ENCODE data around the gene ONECUT1. TPM values are rescaled to one million over a fixed set of nuclear protein-coding genes. Genes with fewer than 3 reads are reported as not detected.
"Not testable (repeated sequence)": the region's sequence is repeated elsewhere in the genome, so short reads cannot be mapped to it uniquely, and the experiment has no call there.

ONECUT1 gene
- 2.6 TPM for polyA plus RNA-seq (2012; ENCODE audit: insufficient read depth, insufficient read length)

DNA sequence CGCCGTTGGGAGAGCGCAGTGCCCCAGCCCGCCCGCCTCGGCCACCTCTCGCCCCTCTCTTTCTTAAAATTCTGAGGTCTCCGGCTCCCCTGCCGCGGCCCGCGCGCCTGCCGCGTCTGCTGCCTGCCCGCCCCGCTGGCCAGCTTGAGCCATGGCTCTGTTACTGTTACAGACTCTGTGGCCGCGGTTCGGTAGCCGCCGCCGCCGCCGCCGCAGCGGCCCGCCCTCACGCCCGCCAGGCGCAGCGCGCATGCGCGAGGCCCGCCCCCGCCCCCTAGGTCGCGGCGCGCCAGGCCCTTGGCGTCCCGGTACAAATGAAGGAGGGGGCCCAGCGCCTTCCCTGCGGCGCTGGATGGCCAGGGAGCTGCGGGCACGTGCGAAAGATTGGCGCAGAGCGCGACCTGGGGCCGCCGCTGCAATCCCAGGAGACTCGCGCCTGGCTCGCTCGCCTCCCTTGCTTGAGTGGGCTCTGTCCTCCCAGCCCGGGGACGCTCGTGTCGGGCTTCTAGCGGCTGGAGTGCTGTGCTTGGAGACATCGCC lies at the start of gene ONECUT1:
ONECUT1 (minus strand) TSS at position 168 of the 540 bp plus-strand sequence. CDS start 452 bp downstream, outside the sequence.
- DNase-seq (ENCODE audit: low read depth, low spot score), result peak; percentile 19
- peak within 1 kb of the TSS; percentile 65 for H3K4me3 ChIP-seq (ENCODE audit: low read length)

DNA sequence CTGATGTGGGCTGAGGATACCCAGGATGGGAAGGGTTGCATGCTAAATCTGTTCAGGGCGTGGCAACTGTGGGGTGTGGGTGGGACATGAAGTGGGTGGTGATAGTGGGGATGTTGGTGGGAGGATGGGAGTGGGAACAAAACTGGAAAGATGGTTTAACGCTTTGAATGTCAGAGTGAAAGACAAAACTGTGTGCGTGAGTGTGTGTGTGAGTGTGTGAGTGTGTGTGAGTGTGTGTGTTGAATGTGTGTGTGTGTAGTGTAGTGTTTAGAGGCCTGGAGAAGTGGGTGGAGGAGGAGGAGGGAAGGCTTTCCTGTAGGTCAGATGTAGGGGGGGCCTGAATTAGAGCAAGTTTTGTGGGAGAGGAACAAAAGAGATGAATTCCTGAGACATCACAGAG lies 44.2 kb upstream of the ONECUT1 start:
- DNase-seq (ENCODE audit: low read depth, low spot score), result no peak
- H3K4me3 ChIP-seq (ENCODE audit: low read length), result no peak overlapping the region

DNA sequence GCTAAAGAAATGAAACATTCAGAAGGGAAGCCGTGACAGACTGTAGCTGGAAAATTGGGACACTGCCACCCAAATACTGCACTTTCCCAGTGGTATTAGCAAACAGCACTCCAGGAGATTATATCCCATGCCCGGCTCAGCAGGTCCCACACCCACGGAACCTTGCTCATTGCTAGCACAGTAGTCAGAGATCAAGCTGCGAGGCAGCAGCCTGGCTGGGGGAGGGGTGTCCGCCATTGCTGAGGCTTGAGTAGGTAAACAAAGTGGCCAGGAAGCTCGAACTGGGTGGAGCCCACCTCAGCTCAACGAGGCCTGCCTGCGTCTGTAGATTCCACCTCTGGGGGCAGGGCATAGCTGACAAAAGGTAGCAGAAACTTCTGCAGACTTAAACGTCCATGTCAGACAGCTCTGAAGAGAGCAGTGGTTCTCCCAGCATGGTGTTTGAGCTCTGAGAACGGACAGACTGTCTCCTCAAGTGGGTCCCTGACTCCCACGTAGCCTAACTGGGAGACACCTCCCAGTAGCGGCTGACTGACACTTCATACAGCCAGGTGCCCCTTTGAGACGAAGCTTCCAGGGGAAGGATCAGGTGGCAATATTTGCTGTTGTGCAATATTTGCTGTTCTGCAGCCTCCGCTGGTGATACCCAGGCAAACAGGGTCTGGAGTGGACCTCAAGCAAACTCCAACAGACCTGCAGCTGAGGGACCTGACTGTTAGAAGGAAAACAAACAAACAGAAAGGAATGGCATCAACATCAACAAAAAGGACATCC lies 34.2 kb upstream of the ONECUT1 start:
- DNase-seq (ENCODE audit: low read depth, low spot score); H3K4me3 ChIP-seq (ENCODE audit: low read length): not testable (repeated sequence)

DNA sequence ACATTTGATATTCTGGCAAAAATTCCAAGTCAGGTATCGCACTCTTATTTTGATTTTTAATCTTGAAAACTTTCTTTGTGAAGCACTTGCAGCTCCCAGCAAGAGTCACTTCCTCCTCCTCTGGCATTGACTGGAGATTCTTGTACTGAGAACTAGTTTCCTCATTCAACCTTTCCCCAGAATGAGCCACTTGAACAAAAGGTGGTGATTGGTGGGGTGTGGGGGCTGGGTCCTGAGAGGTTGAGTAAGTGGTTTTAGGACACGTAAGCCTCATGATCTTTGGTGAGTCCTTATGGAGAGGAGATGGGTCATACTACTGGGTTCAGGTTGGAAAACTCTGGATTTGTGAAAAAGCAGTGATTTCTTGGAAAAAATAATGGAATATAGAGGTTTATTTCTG lies 32.3 kb upstream of the ONECUT1 start:
- DNase-seq (ENCODE audit: low read depth, low spot score), result no peak
- no peak overlapping the region for H3K4me3 ChIP-seq (ENCODE audit: low read length)

DNA sequence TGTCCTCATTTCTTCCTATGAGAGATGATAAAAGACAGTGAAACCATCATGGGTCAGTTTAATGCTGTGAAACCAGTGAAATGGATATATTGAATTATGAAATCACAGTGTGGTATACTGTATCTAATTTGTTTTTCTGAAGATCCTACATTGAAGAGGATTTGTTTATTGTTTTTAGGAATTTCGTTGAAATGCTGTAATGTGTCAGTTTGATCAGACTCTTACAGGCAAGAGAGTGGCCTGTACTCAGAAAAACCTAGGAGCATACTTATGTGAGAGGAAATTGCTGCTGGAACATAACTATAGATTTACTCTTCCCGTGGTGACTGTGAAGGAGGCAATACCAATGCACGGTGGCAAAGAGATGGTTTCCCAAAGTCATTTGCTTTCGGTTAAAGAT lies 29.1 kb upstream of the ONECUT1 start:
- no peak for DNase-seq (ENCODE audit: low read depth, low spot score)
- no peak overlapping the region for H3K4me3 ChIP-seq (ENCODE audit: low read length)

DNA sequence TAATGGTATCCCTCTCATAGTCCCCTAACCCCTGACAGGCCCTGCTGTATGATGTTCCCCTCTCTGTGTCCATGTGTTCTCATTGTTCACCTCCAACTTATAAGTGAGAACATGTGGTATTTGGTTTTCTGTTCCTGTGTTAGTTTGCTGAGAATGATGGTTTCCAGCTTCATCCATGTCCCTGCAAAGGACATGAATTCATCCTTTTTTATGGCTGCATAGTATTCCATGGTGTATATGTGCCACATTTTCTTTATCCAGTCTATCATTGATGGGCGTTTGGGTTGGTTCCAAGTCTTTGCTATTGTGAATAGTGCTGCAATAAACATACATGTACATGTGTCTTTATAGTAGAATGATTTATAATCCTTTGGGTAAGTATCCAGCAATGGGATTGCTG lies 25.8 kb upstream of the ONECUT1 start:
- not testable (repeated sequence) for DNase-seq (ENCODE audit: low read depth, low spot score); H3K4me3 ChIP-seq (ENCODE audit: low read length)

DNA sequence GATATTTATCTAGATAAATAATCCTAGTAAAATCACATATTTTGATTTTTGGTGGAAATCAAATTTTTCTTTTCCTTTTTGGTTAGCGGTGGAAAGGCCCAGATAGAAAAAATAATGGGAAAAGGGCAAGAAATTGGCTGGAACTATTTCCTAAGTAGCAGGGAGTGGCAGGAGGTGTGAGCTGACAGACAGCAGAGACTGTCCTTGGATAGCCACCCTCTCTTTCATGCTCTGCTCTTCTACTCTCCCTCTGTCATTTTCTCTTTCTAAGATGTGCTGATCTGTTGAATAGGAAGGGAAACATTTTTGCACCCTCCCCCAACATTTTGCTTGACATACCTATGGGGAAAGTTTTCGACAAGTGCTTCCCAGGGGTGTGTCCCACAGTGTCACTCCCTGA lies 18.9 kb upstream of the ONECUT1 start:
- DNase-seq (ENCODE audit: low read depth, low spot score), result no peak
- H3K4me3 ChIP-seq (ENCODE audit: low read length), result no peak overlapping the region

DNA sequence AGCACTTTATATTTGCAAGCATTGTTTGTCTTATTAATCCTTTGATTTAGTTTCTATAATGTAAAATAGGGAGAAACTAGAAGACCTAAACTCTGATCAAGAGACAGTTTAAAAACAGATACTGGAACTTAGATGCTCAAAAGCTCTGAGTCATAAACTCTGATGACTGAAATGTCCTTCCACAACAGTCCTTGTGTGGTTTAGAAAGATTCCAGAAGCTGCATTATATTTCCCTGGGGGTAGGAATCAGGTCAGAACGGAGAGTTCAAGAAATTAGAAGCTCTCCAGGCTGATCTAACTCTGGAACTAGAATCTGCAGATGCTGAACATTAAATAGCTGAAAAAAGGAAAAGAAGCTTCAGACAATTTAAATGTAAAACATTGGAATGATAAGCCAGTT lies 18.3 kb upstream of the ONECUT1 start:
- H3K4me3 ChIP-seq (ENCODE audit: low read length), result no peak overlapping the region
- no peak for DNase-seq (ENCODE audit: low read depth, low spot score)

DNA sequence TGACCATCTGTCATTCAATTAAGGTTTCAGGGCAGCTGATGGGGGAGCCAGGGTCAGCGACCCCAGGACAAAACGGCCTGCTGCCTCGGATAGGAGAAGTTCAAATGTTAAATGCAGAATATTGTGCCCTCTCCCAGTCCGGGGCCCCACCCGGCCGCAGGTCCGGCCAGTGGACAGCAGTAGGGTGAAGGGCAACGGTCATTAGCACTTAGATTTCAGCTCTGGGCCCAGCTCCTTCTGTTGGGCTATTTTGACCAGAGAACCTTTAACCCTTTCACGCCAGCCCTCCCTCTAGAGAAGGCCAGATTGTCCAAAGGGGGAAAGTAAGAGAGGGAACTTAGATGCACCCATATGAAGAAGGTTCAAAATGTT lies 16.1 kb upstream of the ONECUT1 start:
- H3K4me3 ChIP-seq (ENCODE audit: low read length), result no peak overlapping the region
- no peak for DNase-seq (ENCODE audit: low read depth, low spot score)

DNA sequence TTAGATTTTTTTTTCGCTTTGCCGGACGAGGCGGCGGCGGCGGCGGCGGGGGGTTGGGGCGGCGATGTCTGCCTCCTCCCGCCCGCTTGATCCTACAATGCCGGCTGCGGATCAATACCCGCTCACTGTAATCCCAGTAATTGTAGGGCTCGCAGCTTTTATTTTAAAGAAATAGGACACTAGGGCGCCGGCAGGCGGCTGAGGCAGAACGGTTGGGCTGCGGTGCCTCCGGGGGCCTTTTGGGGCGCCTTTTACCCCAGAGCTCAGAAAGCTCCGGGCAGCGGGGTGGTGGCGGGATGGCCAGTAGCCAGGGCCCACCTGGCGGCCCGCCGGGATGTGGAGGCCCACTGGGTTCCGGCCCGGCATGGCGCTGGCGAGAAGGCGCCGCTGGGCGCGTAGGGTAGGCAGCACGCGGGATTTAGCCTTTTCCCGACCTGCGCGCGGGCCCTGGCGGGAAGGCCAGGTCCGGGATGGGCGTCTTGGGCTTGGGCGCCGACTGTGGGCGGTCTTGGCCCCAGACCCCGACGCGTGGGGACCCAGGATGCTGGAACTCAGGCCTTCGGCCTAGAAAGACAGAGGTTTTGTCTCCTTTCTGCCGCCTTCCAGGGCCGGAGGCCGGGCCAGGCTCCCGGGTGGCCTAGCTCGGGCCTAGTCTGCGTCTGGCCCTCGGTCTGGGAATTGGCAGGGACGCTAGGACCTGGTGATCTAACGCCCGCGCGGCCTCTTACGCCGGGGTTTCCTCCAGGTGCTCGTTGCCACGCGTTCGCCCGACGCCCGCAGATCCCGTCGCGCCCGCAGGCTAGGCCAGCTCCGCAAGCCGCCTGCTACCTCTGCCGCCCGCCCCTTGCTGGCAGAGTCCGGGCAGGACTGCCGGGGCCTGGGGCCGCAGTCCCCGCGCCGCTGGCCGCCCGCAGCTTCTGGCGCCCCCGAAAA lies 15.5 kb upstream of the ONECUT1 start:
- no peak for DNase-seq (ENCODE audit: low read depth, low spot score)
- no peak overlapping the region for H3K4me3 ChIP-seq (ENCODE audit: low read length)

DNA sequence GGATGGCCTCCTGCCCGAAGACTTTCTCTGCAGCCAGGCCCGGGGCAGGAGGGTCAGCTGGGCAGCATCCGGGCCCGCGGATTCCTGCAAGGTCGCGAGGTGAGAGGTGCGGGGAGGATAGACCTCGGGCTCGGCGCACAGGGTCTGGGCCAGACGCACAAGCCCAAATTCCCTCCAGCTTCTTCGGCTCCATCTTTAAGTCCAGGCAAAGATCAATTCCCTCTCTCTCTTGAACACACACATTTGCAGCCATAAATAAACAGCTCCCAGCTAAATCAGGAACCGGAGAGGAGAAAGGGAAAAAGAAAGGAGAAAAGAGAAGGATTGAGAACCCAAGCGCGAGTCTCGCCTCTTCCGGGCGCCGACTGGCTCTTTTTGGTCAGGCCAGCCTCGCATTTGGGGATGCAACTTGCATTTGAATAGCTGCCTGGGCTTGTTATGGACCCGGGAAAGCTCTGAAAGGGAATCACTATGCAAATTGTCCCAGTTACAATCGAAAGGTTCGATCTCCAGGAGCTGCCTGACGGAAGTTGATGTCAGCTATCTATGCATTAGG lies 14.5 kb upstream of the ONECUT1 start:
- DNase-seq (ENCODE audit: low read depth, low spot score), result no peak
- H3K4me3 ChIP-seq (ENCODE audit: low read length), result no peak overlapping the region

DNA sequence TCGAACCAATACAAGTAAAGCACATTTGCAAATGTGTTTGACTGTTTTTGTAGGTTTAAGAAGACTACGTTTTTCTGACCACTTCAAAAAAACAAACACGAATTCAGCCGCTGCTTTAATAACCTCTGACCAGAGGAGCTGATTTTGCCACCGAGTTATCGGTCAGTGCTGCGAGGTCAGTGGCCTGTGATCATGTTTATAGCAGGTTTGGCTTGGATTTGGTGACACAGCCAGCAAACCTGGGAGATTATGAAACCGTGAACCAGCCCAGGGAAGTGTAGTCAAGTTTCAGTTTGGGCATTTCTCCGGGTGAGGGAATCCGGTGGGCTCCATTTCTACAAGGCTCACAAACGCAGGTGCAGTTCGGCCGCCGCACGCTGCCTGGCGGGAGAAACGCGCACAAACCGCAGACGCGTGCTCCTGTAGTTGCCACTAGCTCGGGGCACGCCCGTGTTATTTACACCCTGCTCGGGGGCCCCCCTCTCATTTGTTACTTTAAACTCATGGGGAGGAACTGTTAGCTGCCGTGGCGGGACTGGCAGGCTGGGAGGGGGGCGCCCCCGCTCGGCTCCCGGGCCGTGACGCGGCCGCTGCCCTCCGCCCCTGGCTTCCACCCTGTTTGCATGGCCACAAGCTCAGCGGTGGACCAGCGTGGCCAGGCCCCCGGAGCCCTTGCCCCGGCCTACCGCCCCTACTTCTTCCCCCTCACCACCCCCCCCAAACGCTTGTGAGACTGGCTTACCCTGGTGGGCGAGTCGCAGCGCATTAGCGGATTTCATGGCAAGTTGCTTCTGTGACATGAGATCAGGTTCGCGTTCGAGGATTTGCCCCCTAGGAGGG lies 13.6 kb upstream of the ONECUT1 start:
- DNase-seq (ENCODE audit: low read depth, low spot score), result no peak
- peak overlapping the region; percentile 29 for H3K4me3 ChIP-seq (ENCODE audit: low read length)

DNA sequence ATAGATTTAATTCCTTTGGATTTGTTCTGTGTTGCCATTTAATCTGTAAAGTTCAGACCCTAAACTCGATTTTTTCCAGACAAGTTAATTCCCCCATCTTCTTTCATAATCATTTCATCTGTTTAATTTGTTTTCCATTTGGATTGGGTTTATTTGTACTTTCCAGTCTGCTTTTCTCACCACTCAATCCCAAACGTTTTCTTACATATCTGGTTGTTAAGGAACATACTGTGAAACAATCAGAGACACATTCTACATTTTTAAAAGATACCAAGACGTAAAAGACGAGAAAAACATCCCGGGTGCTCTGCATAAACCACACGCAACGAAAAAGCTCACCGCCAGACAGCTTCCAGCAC lies 13.0 kb upstream of the ONECUT1 start:
- H3K4me3 ChIP-seq (ENCODE audit: low read length), result no peak overlapping the region
- no peak for DNase-seq (ENCODE audit: low read depth, low spot score)

DNA sequence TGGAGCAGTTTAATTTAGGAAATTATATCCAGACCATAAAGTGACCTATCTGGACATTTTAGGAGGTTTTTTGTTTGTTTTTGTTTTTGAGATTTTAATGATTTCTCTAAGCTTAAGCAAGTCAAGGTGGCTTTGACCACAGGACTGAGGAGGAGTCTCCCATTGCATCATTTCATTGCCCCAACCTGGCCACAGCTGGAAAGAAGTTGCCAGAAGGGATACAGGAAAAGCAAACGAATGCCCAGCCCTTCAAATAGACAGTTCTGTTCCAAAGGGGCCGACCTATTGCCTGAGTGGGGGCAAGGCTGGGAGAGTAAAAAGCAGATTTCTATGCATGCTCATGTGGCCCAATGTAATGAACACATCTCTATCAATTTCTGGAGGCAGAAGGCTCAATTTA lies 12.0 kb upstream of the ONECUT1 start:
- no peak overlapping the region for H3K4me3 ChIP-seq (ENCODE audit: low read length)
- no peak for DNase-seq (ENCODE audit: low read depth, low spot score)

DNA sequence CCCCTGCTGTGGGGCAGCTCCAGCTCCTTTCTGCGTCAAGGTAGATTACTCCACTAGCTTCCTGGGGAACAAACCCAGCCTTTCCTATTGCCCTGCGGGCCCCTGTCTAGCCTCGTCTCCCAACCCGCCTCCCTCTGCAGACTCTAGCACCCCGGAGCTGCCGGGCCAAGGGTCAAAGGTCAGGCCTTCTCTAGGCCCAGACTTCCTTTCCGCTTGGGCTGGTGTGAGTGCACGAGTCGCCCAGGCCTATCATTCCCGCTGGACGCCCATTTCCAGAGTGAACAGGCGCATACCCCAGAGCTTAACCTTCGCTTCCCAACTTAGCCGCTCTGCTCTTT lies 11.6 kb upstream of the ONECUT1 start:
- no peak for DNase-seq (ENCODE audit: low read depth, low spot score)
- H3K4me3 ChIP-seq (ENCODE audit: low read length), result no peak overlapping the region

DNA sequence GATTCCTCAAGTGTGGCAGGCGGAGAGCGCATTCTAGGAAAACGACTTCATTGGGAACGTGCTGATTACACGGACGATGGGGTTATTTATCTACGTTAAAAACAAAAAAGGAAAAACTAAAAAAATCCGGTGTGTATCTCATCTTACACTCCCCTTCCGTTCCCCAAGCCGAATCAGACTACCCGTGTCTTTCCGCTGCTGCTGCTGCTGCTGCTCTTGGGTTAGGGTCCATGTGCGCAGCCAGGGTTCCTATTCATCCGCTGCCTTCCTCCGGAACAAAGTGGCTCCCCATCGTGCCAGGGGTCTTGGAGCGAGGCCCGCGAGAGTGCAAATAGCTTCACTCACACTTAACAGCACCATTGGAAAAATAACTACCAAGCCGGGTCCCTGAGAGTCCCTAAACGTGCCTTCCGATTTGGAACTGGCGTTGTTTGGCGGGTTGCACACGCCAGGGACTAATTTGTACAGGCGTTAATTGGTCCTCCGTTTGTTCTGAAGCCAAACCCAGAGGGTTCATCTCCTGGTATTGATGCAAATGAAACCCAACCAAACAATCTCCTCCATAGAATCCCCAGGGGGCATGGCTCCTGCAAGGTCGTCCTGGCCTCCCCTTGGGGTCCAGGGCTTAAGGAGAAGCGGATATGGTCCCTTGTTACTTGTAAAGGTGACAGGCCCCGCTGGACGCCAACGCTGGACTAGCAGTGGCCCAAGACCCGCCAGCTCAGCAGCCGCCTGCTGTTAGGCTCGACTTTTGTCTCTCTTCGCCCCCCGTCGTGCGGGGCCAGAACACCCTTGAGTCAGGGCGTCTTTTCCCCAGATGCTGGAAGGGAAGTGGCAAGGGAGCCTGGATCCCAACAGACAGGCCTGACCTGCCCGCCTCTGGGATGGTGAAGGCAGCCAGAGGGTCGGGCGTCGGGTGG lies 11.0 kb upstream of the ONECUT1 start:
- no peak overlapping the region for H3K4me3 ChIP-seq (ENCODE audit: low read length)

DNA sequence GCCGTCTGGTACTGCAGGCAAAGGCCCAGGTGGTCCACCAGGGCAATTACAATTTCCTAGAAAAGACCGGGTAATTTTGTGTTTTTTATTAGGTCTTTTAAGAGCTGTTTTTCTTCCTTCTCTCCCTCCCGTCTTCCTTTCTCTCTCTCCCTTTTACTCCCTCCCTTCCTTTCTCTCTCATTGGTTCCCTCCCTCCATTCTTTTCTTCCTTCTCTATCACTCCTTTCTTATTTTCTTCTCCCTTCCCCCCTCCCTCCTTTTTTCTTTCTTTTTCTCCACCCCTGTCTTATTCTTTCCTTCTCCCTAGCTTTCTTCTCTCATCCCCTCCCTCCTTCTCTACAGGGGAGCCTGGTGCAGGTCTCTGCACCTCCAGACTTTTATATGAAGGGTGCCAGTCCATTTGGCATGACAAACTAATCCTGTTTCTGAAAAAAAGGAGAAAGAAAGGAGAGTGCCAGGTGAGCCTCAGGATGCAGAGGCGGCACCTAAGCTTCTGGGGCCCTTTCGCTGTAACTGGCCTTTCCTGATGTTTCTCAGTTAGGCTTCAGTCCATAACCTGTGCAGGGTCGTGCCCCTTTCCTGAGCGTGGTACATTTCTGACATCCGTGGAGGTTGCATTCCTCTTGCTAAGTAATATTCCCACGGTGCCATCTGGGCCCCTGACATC lies 9.1 kb upstream of the ONECUT1 start:
- H3K4me3 ChIP-seq (ENCODE audit: low read length), result no peak overlapping the region

More for the DNA sequence above, 11.0 kb upstream of the ONECUT1 start:
- no peak for DNase-seq (ENCODE audit: low read depth, low spot score)

More for the DNA sequence above, 9.1 kb upstream of the ONECUT1 start:
- DNase-seq (ENCODE audit: low read depth, low spot score), result no peak
